H9 (cell line): ENCODE measurements around the gene OR6Q1. TPM values are rescaled to one million over a fixed set of nuclear protein-coding genes. Genes with fewer than 3 reads are reported as not detected.
A peak's percentile ranks its signal among the peaks of the same experiment; 100 is the strongest.

Experiments used
- DNase-seq: peaks from one replicate; pipeline ENCODE4 v3.0.0-alpha.2; 2017
- H2AFZ ChIP-seq: one replicate; pipeline ENCODE4 v1.6.1; 2013; ENCODE audit warnings: mild to moderate bottlenecking, low read length, control low read depth, moderate library complexity
- H2AK5ac ChIP-seq: 2 replicates; pipeline ENCODE4 v1.6.1; 2013; ENCODE audit warnings: low read length, control low read depth, mixed read lengths; ENCODE audit not compliant: insufficient read length
- H2BK120ac ChIP-seq: one replicate; pipeline ENCODE4 v1.6.1; 2013; ENCODE audit warnings: low read depth, mild to moderate bottlenecking, low read length, control low read depth, inconsistent platforms; ENCODE audit not compliant: poor library complexity, severe bottlenecking
- H2BK12ac ChIP-seq: 2 replicates; pipeline ENCODE4 v1.6.1; 2013; ENCODE audit warnings: low read length, control low read depth, mixed read lengths, low read depth; ENCODE audit not compliant: insufficient read length
- H2BK15ac ChIP-seq: 2 replicates; pipeline ENCODE4 v1.6.1; 2013; ENCODE audit warnings: low read depth, low read length, control low read depth
- H2BK20ac ChIP-seq: one replicate; pipeline ENCODE4 v1.6.1; 2013; ENCODE audit warnings: low read depth, mild to moderate bottlenecking, low read length, control low read depth, inconsistent platforms; ENCODE audit not compliant: poor library complexity, severe bottlenecking
- H2BK5ac ChIP-seq: 2 replicates; pipeline ENCODE4 v1.6.1; 2013; ENCODE audit warnings: low read length, control low read depth, mixed read lengths; ENCODE audit not compliant: insufficient read length
- H3K14ac ChIP-seq: 2 replicates; pipeline ENCODE4 v1.6.1; 2013; ENCODE audit warnings: low read length, control low read depth; ENCODE audit not compliant: insufficient read depth
- H3K18ac ChIP-seq: 2 replicates; pipeline ENCODE4 v1.6.1; 2013; ENCODE audit warnings: low read depth, mild to moderate bottlenecking, mixed read lengths, low read length, control low read depth; ENCODE audit not compliant: insufficient read length
- H3K23ac ChIP-seq: 2 replicates; pipeline ENCODE4 v1.6.1; 2013; ENCODE audit warnings: low read length, control low read depth, mixed read lengths, low read depth; ENCODE audit not compliant: insufficient read length
- H3K23me2 ChIP-seq: 2 replicates; pipeline ENCODE4 v1.6.1; 2013; ENCODE audit warnings: low read depth, mild to moderate bottlenecking, mixed read lengths, low read length, control low read depth; ENCODE audit not compliant: insufficient read length, poor library complexity, severe bottlenecking
- H3K27ac ChIP-seq: 2 replicates; pipeline ENCODE4 v1.5.1; 2013; ENCODE audit warnings: low read length, control low read depth, mixed read lengths, low read depth; ENCODE audit not compliant: insufficient read length
- H3K27me3 ChIP-seq: 2 replicates; pipeline ENCODE4 v1.6.1; 2013; ENCODE audit warnings: low read length, control low read depth, inconsistent platforms; ENCODE audit not compliant: insufficient read depth
- H3K4ac ChIP-seq: 2 replicates; pipeline ENCODE4 v1.6.1; 2013; ENCODE audit warnings: low read depth, mild to moderate bottlenecking, control low read depth, inconsistent platforms, low read length, moderate library complexity
- H3K4me1 ChIP-seq: 2 replicates; pipeline ENCODE4 v1.6.1; 2013; ENCODE audit warnings: low read length, control low read depth, inconsistent platforms; ENCODE audit not compliant: insufficient read depth
- H3K4me2 ChIP-seq: 2 replicates; pipeline ENCODE4 v1.6.1; 2013; ENCODE audit warnings: low read length, control low read depth, mixed read lengths; ENCODE audit not compliant: insufficient read length, insufficient read depth
- H3K56ac ChIP-seq: 2 replicates; pipeline ENCODE4 v1.6.1; 2013; ENCODE audit warnings: low read depth, mild to moderate bottlenecking, mixed read lengths, low read length, control low read depth; ENCODE audit not compliant: insufficient read length
- H3K79me1 ChIP-seq: 2 replicates; pipeline ENCODE4 v1.6.1; 2013; ENCODE audit warnings: low read depth, mild to moderate bottlenecking, moderate library complexity, low read length, control low read depth, inconsistent platforms; ENCODE audit not compliant: insufficient read depth, poor library complexity, severe bottlenecking
- H3K79me2 ChIP-seq: 2 replicates; pipeline ENCODE4 v1.6.1; 2013; ENCODE audit warnings: low read length, control low read depth, inconsistent platforms; ENCODE audit not compliant: insufficient read depth
- H3K9ac ChIP-seq: 2 replicates; pipeline ENCODE4 v1.6.1; 2013; ENCODE audit warnings: low read length, control low read depth, mixed read lengths; ENCODE audit not compliant: insufficient read length; ENCODE audit errors: extremely low read depth
- H3K9me3 ChIP-seq: one replicate; pipeline ENCODE4 v1.6.1; 2013; ENCODE audit warnings: low read depth, low read length, inconsistent platforms; ENCODE audit not compliant: control insufficient read depth
- H3T11ph ChIP-seq: one replicate; pipeline ENCODE4 v1.6.1; 2013; ENCODE audit warnings: mild to moderate bottlenecking, low read length, control low read depth, inconsistent platforms
- H4K20me1 ChIP-seq: one replicate; pipeline ENCODE4 v1.6.1; 2013; ENCODE audit not compliant: control insufficient read depth, insufficient read length, insufficient read depth
- H4K5ac ChIP-seq: 2 replicates; pipeline ENCODE4 v1.6.1; 2013; ENCODE audit warnings: low read depth, mild to moderate bottlenecking, mixed read lengths, low read length, control low read depth; ENCODE audit not compliant: insufficient read length
- H4K8ac ChIP-seq: replicated peaks from 2 replicates; pipeline ENCODE4 v1.6.1; 2013; ENCODE audit warnings: low read length, control low read depth, mixed read lengths, low read depth; ENCODE audit not compliant: insufficient read length
- H4K91ac ChIP-seq: 2 replicates; pipeline ENCODE4 v1.6.1; 2013; ENCODE audit warnings: low read depth, mild to moderate bottlenecking, moderate library complexity, mixed read lengths, low read length, control low read depth; ENCODE audit not compliant: insufficient read length
- H3K27ac Mint-ChIP-seq, 3 experiments: 2 replicates in 2 of 3; 3 replicates in 1 of 3; pipeline ENCODE4 v1.8.0; 2020 to 2021; ENCODE audit warnings: mixed read lengths in 3 of 3, mild to moderate bottlenecking in 1 of 3, moderate library complexity in 1 of 3
- H3K27me3 Mint-ChIP-seq: 2 replicates; pipeline ENCODE4 v1.8.0; 2021; ENCODE audit warnings: low read depth, mild to moderate bottlenecking, moderate library complexity, mixed read lengths
- H3K36me3 Mint-ChIP-seq, 3 experiments: 2 replicates in 2 of 3; 3 replicates in 1 of 3; pipeline ENCODE4 v1.8.0; 2020 to 2021; ENCODE audit warnings: low read depth in 3 of 3, mixed read lengths in 3 of 3; ENCODE audit not compliant: insufficient read depth in 1 of 3
- H3K4me1 Mint-ChIP-seq, 2 experiments: 2 replicates each; pipeline ENCODE4 v1.8.0; 2020; ENCODE audit warnings: mixed read lengths in 2 of 2
- H3K4me3 Mint-ChIP-seq, 2 experiments: 2 replicates in 1 of 2; 3 replicates in 1 of 2; pipeline ENCODE4 v1.8.0; 2020 to 2021; ENCODE audit warnings: mild to moderate bottlenecking in 2 of 2, mixed read lengths in 2 of 2, moderate library complexity in 1 of 2
- H3K9me3 Mint-ChIP-seq, 2 experiments: 2 replicates in 1 of 2; 3 replicates in 1 of 2; pipeline ENCODE4 v1.8.0; 2020; ENCODE audit warnings: mild to moderate bottlenecking in 2 of 2, mixed read lengths in 2 of 2, moderate library complexity in 1 of 2
- WGBS: extraction: QIAGEN DNeasy Blood & Tissue Kit; methylation state at CpG from one replicate; pipeline ENCODE4 v1.1.7; 2013; ENCODE audit warnings: missing lambda C conversion rate, low lambda C conversion rate, mixed read lengths; ENCODE audit not compliant: insufficient read length; ENCODE audit errors: extremely low coverage; 5-methylcytosine and 5-hydroxymethylcytosine counted together
- total RNA-seq: library from RNA; stranded (reverse); gene quantifications from 2 replicates; pipeline ENCODE4 v1.2.1, GENCODE V29; 2021
- TF ChIP-seq, protein P1 (sequence below): fragments of 200-600 bp; sonication (generic); conservative IDR thresholded peaks from 3 replicates; pipeline ENCODE4 v1.8.0; 2021; ENCODE audit warnings: antibody characterized with exemption, mild to moderate bottlenecking

Gene OR6Q1
- total RNA-seq, 1 experiment from 2014 or later, result not detected

GRCh38 chr11:58023435-58023931, 7.3 kb upstream of the OR6Q1 start, which contains the start of gene OR9Q1:
Gene OR9Q1 (plus strand): TSS chr11:58023881. CDS start chr11:58179445, 155,564 bp downstream.
- Histone ChIP-seq H3K9me3 (no peaks in the 10 kb centered on the region), H2BK120ac (no peak within 1 kb of the TSS), H3K4me1 (no peaks in the 10 kb centered on the region), H3K27me3 (no peaks in the 10 kb centered on the region), H2AK5ac (no peak within 1 kb of the TSS), H2AFZ (no peak within 1 kb of the TSS), H3K4me2 (no peak within 1 kb of the TSS), H3T11ph (no peak within 1 kb of the TSS), H4K20me1 (no peaks in the 10 kb centered on the region), H3K18ac (peak within 1 kb of the TSS; percentile 38), H2BK5ac (no peak within 1 kb of the TSS), H2BK15ac (no peak within 1 kb of the TSS), H4K5ac (no peak within 1 kb of the TSS), H3K56ac (no peak within 1 kb of the TSS), H3K79me2 (no peaks in the 10 kb centered on the region), H3K23me2 (no peaks in the 10 kb centered on the region), H4K8ac (no peak within 1 kb of the TSS), H3K9ac (no peak within 1 kb of the TSS), H3K14ac (0 out of 2 replicates have a peak within 1 kb of the TSS, but pooled peaks have one; percentile 81), H2BK20ac (no peak within 1 kb of the TSS), H3K23ac (no peak within 1 kb of the TSS), H3K79me1 (no peaks in the 10 kb centered on the region), H3K4ac (no peak within 1 kb of the TSS), H2BK12ac (no peak within 1 kb of the TSS), H3K27ac (no peak within 1 kb of the TSS), H4K91ac (no peak within 1 kb of the TSS)
- TF ChIP-seq, protein P1, sequence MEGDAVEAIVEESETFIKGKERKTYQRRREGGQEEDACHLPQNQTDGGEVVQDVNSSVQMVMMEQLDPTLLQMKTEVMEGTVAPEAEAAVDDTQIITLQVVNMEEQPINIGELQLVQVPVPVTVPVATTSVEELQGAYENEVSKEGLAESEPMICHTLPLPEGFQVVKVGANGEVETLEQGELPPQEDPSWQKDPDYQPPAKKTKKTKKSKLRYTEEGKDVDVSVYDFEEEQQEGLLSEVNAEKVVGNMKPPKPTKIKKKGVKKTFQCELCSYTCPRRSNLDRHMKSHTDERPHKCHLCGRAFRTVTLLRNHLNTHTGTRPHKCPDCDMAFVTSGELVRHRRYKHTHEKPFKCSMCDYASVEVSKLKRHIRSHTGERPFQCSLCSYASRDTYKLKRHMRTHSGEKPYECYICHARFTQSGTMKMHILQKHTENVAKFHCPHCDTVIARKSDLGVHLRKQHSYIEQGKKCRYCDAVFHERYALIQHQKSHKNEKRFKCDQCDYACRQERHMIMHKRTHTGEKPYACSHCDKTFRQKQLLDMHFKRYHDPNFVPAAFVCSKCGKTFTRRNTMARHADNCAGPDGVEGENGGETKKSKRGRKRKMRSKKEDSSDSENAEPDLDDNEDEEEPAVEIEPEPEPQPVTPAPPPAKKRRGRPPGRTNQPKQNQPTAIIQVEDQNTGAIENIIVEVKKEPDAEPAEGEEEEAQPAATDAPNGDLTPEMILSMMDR, result no peak
- Mint-ChIP-seq H3K36me3 (no peaks in the 10 kb centered on the region), H3K9me3 (no peaks in the 10 kb centered on the region), H3K27me3 (no peaks in the 10 kb centered on the region), H3K4me3 (no peak within 1 kb of the TSS), H3K4me1 (no peaks in the 10 kb centered on the region), H3K27ac (peak within 1 kb of the TSS in 2 of 3 experiments; percentile 21 to 44; a peak in 3 of 7 replicates)
- no CpG with 5 or more reads among the region's 5 CpGs for WGBS
- DNase-seq, result no peak
